GM12865 (cell line): ENCODE measurements around the gene CCP110.

Source experiments
- DNase-seq: peaks from one replicate; pipeline ENCODE4 v3.0.0; 2010; ENCODE audit warnings: low read depth
- H3K4me3 ChIP-seq: 2 replicates; pipeline ENCODE4 v1.5.1; 2011; ENCODE audit warnings: mild to moderate bottlenecking, low read depth, low read length, control low read depth
- CTCF ChIP-seq: IDR thresholded peaks from 2 replicates; pipeline ENCODE4 v1.5.1; 2011; ENCODE audit warnings: low read length, control low read depth, low read depth, inconsistent platforms; ENCODE audit not compliant: insufficient read depth; ENCODE audit errors: missing control alignments

The CCP110 gene

GRCh38 chr16:19548144-19548543 lies 24.4 kb downstream of the CCP110 start:
- H3K4me3 ChIP-seq, result no peak overlapping the region
- TF ChIP-seq CTCF, result no peak
- no peak for DNase-seq

- TF ChIP-seq CTCF, result no peak
- no peak overlapping the region for H3K4me3 ChIP-seq
- DNase-seq, result no peak
Observed at GRCh38 chr16:19549673-19550072, 25.9 kb downstream of the CCP110 start.

DNA sequence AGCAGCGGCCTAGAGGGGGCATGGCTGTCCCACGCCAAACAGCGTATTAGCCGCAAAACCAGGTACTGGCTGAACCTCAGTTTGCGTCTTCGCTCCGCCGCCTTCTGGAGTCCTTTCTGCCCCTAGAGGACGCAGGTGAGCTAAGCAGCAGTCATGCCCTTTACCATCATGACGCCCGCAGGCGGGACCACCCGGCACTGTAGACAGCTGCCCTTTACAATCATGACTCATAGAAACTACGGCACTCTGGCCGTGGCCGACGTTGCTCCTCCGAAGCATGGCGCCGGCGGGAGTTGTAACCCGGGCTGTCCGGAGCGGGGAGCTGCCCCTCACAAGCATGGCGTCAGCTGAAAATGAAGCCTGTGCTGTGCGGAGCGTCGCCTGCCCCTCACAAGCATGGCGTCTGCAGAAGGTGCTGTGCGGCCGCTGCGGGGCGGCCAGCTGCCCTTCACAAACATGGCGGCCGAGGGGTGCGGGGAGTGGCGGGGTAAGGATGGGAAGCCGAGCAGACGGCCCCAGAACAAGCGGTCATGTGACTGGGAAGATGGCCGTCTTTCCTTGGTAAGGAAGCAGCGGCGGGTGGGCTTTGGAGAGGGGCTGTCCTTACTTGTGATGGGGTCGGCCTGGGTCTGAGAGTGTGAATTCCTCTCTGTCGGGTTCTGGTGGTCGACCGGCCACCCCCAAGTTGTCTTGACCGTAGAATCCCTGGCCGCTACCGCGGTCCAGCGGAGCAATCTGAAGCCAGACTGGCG lies 31.6 kb downstream of the CCP110 start, which contains the start of gene VPS35L:
Gene VPS35L (plus strand): TSS at position 518 of the 752 bp plus-strand sequence. CDS start 27 bp downstream, at position 545.
- DNase-seq, result peak; percentile 100
- peak; percentile 83 for TF ChIP-seq CTCF
- peak within 1 kb of the TSS; percentile 87 for H3K4me3 ChIP-seq

GRCh38 chr16:19555938-19556771 lies 32.4 kb downstream of the CCP110 start:
- no peak for TF ChIP-seq CTCF
- peak overlapping the region; percentile 87 for H3K4me3 ChIP-seq
- DNase-seq, result peak; percentile 65

DNA sequence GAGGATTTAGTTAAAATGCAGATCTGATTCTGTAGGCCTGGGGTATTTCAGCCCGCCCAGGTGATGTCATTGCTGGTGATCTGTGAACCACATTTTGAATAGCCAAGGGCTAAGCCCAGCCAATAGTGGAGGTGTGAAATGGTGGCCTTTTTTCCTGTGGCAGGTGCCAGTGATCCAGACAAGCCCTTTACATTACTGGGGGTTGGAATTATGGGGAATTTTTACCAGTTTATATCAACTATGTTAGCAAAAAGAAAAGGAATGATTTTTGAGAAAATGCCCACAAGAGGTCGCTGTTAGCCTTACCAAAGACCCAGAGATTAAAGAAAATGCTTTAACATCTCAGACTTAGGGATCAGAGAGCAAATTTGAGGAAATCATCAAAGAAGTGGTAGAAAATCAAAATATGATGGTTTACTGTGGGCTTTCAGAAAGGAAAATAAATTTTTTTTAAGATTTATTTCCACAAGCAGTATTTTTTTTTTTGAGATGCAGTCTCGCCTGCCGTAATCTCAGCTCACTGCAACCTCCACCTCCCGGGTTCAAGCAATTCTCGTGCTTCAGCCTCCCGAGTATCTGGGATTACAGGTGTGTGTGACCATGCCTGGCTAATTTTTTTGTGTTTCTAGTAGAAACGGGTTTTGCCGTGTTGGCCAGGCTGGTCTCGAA lies 35.6 kb downstream of the CCP110 start:
- H3K4me3 ChIP-seq, result no peak overlapping the region
- DNase-seq, result peak; percentile 57

More for the DNA sequence above, 35.6 kb downstream of the CCP110 start:
- peak; percentile 52 for TF ChIP-seq CTCF
